ENCODE results near the gene SEZ6L. TPM values are rescaled to one million over a fixed set of nuclear protein-coding genes. Genes with fewer than 3 reads are reported as not detected.

Gene SEZ6L
- total RNA-seq, 1 experiment from 2014 or later: not detected

DNA sequence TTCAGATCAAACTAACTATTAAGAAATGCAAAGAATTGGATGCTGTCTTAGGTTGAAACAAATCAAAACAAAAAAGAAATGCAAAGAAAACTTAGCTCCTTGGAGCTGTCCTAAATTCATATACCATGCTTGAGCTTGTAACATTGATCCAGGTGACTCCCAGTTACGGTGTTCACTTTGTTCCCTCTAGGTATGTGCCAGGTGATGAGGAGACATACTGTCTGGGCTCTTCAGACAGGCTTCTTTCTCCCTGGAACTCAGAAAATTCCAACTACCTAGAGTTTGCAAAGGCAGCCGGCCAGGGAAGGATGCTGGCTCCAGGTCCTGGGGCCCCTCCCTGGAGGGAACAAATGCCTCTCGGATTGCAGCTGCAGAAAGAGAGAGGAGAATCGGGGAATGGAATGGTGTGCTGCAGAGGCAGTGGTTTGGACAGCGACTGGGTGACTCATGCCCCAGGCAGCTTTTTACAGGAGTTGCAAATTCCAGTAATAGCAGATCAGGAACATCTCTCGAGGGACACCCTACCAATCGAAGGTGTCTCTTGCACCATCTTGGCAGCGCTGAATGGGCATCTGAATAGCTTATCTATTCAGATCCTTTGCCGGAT is 247.5 kb downstream of the SEZ6L start:
- peak; percentile 86 for DNase-seq (ENCODE audit: low read depth)

GRCh38 chr22:26417406-26417805 is 248.1 kb downstream of the SEZ6L start:
- peak; percentile 45 for DNase-seq (ENCODE audit: low read depth)

GRCh38 chr22:26418620-26419019 is 249.4 kb downstream of the SEZ6L start:
- DNase-seq (ENCODE audit: low read depth): no peak

GRCh38 chr22:26426924-26427323 is 257.7 kb downstream of the SEZ6L start:
- DNase-seq (ENCODE audit: low read depth): no peak

- peak; percentile 70 for DNase-seq (ENCODE audit: low read depth)
These were observed 259.5 kb downstream of the SEZ6L start, which contains the start of gene ASPHD2 for GRCh38 chr22:26428515-26429457. ASPHD2 (plus strand) TSS chr22:26429260; CDS start chr22:26433616, 4,356 bp downstream.

- no peak for DNase-seq (ENCODE audit: low read depth)
These were observed 260.4 kb downstream of the SEZ6L start for GRCh38 chr22:26429458-26430286.

- no peak for DNase-seq (ENCODE audit: low read depth)
These were observed 261.3 kb downstream of the SEZ6L start for GRCh38 chr22:26430600-26430999.

- DNase-seq (ENCODE audit: low read depth): peak; percentile 23
These were observed 262.2 kb downstream of the SEZ6L start for GRCh38 chr22:26431261-26431995.

DNA sequence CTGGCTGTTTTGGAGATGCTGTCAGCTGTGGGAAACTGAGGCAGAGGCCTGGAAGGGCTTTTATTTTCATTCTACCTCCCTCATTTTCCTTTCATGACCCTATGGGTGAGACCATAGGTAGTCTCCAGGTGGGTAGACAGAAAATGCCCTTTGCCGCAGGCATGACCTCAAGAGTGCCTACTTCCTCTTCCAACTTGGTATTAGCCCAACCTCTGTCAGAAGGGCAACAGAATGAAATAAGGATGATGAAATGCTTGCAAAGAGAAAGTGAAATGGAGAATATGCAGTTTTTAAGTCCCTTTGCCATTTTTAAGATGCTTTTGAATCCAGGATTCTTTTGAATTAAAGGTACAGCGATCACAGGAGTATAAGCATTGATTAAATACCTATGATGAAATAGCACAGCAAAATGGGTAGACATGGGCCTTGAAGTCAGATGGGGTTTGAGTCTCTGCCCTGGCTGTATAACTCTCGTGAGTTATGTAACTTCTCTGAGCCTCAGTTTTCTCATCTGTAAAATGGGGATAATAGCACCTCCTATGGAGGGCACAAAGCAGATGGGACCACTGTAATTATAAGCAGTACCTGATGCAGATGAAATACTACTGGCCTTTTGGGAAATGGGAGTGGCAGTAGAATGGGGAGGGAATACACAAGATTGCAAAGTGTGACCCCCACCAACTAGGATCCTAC is 263.5 kb downstream of the SEZ6L start:
- no peak for DNase-seq (ENCODE audit: low read depth)

Small RNAs within 50 kb of the gene (small RNA-seq; reads per million reads assigned to genes)
- gene RNA5SP495: 0.07 reads per million
